ENCODE data around the gene KATNB1.

Gene KATNB1

GRCh38 chr16:57758331-57759117, 23.0 kb downstream of the KATNB1 start:
- no peak for DNase-seq

DNA sequence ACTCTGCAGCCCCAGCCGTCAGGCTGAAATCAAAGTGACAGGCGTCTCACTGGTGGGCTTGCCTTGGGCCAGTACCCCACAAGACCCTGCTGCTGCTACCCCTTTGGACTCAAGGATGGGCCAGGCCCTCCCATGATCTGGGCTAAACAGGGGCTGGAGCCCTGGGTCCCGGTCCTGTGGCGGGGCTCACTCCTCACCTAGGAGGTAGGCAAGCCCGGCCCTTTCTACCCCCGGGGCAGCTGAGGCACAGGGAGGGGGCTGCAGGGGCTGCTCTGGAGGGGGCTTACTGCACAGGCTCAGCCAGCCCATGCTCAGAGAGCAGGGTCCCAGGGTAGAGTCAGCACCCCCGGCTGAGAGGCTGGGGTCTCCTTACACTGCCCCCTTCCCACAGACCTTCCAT, 23.6 kb downstream of the KATNB1 start:
- DNase-seq, result no peak

GRCh38 chr16:57759541-57760356, 24.2 kb downstream of the KATNB1 start:
- DNase-seq, result no peak

- DNase-seq, result no peak
Observed at GRCh38 chr16:57760357-57761160, 25.0 kb downstream of the KATNB1 start.

- DNase-seq, result no peak
Observed at GRCh38 chr16:57761301-57761700, 25.7 kb downstream of the KATNB1 start.

- DNase-seq, result no peak
Observed at GRCh38 chr16:57761957-57762356, 26.4 kb downstream of the KATNB1 start.

DNA sequence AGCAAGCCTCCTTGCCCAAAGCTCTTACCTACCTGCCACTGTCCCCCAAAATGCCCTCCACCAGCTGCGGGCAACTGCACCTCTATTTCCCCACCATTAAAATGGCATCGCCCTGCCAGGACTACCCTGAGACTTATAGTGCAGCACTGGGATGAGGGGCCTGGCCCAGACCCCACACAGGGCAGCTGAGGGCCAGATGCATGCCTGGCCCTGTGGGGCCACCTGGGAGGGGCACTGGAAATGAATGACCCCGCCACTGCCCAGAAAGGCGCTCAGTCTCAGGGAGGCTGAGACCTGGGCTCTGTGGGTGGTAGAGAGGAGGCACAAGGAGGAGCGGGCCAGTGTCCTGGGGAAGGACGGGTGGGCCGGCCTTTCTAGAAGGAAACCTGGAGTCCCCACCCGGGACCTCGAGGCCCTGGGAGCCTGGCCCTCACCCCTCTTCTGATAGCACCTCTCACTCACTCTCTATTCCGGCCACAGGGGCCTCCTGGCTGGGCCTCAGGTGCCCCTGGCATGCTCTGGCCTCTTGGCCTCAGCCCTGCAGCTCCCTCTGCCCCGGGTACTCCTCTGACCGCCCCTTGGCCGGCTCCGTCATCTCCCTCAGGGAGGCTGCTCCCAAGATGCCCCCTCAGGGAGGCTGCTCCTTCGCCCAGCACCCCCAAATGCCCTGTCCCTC, 26.9 kb downstream of the KATNB1 start:
- DNase-seq, result no peak

DNA sequence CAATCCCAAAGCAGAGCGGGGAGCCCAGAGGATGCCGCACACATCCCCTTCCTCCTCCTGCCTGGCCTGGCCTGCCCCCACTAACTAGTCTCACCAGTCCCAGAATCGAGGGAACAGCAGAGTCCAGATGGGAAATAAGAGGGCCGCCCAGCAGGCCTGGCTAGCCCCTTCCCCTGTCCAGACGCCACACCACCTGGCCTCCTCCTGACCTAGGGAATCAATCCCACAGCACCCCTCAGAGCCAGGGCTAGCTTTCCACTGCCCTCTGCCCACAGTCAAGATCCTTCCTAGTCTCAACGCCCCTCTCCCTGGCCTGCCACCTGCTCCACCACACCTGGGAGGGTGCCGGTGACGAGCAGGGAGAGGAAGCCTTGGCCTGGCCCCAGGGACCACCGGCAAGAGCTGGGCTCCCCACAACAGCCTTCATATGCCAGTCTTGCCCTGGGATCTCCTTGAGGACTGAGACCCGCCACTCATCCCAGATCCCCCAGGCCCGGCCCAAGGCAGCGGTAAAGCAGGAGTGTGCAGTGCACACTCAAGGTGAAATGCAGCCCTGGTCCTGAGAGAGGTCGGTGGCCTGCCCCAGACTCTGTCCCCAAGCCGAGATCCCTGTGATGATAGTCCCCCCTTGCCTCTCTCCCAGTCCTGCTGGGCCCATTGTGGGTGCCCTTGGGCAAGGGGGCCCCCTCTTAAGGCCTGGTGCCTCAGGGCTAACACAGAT, 27.9 kb downstream of the KATNB1 start:
- DNase-seq, result no peak

GRCh38 chr16:57764006-57764340, 28.4 kb downstream of the KATNB1 start:
- DNase-seq, result no peak

- no peak for DNase-seq
Observed at GRCh38 chr16:57764341-57765159, 29.0 kb downstream of the KATNB1 start.

DNA sequence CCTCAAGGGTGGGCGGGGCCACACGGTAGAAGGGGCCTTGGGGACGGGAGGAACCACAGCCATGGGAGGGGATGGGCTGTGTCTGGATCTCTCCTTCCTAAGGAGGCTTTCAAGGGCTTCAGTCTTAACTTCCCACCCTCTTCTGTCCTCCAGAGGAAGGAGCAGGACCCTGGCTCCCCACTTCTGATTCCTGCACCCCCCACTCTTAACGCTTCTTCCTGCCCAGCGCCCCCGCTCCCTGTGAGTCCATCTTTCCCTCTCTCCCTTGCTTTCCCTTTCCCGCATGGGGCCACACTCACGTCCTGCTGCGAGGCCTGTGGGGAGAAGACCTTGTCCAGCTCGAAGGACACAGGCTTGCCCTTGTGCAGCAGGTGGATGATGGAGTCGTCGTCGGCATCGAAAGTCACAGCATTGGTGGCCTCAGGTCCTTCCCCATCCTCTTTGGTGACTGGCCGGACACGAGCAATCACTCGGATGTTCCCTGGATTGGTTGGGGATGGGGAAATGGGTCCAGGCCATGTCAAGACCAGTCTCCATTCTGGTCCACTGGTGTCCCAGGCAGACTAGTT, 29.7 kb downstream of the KATNB1 start:
- DNase-seq, result no peak

DNA sequence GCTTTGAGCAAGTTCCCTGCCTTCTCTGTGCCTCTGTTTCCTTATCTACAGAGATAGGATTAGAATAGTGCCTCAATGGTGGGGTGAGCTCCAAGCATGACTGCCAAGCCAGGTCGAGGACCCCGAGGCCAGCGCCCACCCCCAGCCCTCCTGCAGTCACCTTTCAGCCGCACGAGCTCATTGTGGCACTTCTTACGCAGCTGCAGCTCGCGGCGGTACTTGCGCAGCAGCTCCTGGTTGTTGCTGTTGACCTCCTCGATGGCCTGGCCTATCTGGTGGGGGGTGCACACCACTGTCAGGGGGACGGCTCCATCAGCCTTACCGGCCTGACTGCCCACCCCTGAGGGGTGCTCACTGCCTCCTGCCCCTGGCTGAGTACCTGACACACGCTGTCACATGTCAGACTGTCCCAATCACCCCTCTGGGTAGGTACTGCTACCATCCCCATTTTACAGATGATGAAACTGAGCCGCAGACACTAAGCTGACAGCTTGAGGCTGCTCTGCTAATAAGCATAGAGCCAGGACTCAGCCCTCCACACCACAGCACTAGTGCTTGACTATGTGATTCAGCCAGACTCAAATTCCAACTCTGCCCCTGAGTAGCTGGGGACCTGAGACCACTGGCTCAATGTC, 31.3 kb downstream of the KATNB1 start:
- DNase-seq, result no peak

DNA sequence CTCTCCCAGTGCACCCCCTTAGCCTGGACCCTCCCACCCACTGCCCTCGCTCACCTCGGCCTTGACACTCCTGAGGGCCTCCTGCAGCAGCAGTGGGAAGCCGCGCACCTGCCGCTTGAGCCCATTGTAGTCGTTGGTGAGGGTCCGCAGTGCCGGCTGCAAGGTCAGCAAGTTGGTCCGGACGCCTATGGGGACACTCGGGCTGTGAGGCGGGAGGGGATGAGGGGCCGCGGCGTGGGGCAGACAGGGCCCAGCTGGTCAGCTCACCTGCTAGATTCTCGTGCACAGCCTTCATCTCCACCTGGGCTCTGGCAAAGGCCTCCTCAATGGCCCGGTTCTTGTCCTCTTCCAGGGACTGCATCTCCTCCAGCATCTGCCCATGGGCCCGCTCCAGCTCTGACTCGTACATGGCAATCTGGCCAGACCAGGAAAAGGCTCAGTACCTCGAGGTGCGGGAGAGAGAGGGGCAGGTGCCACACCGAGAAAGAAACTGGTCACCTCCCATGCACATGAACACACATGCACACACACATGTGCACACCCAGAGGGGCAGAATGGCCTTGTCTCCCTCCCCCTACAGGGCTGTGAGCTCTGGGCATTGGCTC, 34.1 kb downstream of the KATNB1 start:
- no peak for DNase-seq

- no peak for DNase-seq
Observed at GRCh38 chr16:57770361-57770760, 34.8 kb downstream of the KATNB1 start.

GRCh38 chr16:57771141-57771785, 35.7 kb downstream of the KATNB1 start:
- no peak for DNase-seq

GRCh38 chr16:57773019-57773418, 37.4 kb downstream of the KATNB1 start:
- DNase-seq, result no peak

DNA sequence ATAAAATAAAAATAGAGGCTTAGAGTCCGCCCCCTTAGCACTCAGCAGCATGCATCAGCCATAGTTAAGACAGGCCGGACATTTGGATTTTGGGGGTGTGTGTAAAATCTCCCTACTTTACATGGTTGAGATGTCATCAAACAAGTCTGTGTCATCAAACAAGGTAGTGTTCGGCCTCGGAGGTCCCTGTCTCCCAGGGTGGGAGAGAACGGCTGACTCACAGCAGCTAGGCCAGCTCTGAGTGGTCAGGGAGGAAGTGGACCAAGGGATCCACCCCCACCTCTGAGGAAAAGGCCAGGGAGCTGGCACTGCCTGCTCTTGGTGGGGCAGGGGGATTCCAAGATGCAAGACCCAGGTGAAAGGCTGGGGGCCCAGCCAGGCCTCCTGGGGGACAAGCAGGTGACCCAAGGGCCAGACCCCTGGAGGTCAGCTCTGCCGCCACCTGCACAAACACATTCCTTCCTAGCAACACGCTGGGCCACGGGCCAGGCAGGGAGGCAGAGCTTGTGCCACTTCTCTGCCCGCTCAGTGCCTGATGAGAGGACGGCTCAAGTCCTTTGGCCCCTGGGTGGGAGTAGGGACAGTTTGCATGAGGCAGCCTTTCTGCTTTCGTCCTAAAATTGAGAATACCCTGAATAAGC, 38.2 kb downstream of the KATNB1 start:
- DNase-seq, result no peak

GRCh38 chr16:57774705-57775285, 39.2 kb downstream of the KATNB1 start:
- no peak for DNase-seq
